ENCODE data around the gene R3HDM4.
"Not testable (repeated sequence)": the region's sequence is repeated elsewhere in the genome, so short reads cannot be mapped to it uniquely, and the experiment has no call there.

The R3HDM4 gene

DNA sequence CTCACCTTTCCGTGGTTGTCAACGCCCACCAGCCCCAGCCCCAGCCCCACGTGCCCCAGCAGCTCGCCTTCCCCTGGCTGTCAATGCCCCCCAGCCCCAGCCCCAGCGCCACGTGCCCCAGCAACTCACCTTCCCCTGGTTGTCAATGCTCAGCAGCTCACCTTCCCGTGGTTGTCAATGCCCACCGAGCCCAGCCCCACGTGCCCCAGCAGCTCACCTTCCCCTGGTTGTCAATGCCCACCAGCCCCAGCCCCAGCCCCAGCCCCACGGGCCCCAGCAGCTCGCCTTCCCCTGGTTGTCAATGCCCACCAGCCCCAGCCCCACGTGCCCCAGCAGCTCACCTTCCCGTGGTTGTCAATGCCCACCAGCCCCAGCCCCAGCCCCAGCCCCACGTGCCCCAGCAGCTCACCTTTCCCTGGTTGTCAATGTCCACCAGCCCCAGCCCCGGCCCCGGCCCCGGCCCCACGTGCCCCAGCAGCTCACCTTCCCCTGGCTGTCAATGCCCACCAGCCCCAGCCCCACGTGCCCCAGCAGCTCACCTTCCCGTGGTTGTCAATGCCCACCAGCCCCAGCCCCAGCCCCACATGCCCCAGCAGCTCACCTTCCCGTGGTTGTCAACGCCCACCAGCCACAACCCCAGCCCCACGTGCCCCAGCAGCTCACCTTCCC lies 34.9 kb downstream of the R3HDM4 start:
- peak; percentile 93 for FAIRE-seq
- not testable (repeated sequence) for DNase-seq (ENCODE audit: low spot score)

DNA sequence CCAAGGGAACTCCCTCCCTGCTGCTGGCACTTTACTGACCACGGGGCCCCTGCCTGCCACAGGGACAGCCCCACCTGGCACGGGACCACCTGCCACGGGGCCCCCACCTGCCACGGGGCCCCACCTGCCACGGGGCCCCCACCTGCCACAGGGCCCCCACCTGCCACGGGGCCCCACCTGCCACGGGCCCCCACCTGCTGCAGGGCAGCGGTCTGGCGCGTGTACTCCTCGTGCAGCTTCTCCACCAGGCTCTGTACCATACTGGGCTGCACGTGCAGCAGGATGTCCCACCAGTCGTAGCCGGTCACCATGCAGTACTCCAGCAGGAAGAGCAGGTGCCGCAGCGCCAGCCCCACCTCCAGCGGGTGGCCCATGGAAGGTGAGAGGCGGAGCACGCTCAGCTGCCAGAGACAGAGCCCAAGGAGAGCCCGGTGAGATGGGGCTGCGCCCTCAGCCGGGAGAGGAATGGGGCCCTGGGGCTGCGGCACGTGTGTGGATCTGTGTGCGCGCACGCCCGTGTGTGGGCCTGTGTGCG lies 36.2 kb downstream of the R3HDM4 start:
- DNase-seq (ENCODE audit: low spot score) (no peak), FAIRE-seq (no peak)

DNA sequence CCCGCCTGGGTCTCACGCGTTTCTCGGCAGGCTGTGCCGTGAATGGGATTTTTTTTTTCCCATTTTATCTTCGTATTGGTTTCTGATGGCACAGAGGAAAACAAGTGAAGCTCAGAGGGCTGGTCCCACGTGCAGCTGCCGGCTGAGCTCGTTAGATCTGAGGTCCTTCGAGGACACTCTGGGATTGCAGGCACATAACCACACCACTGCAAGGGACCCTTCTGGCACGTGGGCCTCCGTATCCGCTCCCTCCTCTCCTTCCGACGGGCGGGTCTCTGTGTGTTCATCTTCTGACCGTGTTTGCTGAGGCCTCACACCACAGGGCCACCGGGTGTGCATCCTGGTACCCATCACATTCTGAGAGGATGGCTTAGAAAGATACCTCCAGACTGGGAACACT lies 36.9 kb downstream of the R3HDM4 start:
- FAIRE-seq = no peak
- no peak for DNase-seq (ENCODE audit: low spot score)

DNA sequence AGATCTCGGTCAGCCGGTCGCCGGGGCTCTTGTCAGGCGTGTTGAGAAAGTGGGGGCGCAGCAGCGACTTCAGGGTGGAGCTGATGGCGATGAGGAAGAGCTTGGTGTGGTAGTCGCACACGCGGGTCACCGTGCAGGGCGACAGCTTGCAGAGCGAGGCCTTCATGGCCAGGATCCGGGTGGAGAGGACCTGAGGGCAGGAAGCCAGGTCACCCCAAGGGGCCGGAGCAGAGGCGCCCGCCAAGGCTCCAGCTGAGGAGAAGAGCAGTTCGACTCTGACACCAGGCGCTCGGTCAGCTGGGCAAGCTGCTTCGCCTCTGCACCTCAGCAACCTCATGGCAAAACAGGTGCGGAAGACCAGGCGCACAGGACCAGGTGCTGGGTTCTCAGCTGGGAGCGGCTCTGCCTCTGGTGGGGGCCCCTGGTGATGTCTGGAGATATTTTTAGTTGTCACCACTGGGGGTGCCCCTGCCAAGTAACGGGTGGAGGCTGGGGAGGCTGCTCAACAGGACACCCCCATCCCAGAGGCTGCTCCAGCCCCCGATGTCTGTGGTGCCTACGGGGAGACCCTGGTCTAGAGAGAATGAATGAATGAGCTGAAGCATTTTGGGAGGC lies 37.6 kb downstream of the R3HDM4 start:
- no peak for DNase-seq (ENCODE audit: low spot score)
- FAIRE-seq = no peak

DNA sequence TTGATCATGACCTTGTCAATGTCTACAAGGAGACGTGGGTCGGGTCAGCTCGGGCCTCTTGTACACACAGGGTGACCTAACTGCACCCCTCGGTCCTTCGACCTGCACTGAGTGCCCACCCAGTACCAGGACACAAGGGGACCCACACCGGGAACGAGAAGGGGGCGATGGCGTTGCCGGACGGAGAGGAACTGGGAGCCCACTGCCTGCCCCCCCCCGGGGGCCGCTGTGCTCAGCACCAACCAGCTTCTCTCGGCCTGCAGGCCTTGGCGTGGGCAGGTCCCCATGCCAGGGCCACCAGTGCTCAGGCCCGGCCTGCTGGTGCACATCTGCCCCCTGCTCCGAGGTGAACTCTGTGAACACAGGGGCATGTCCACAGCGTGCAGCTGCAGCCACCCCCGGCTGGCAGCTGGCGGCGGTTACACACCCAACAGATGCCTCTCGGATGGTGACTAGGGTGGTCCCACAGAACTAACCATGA lies 39.4 kb downstream of the R3HDM4 start:
- no peak for FAIRE-seq

DNA sequence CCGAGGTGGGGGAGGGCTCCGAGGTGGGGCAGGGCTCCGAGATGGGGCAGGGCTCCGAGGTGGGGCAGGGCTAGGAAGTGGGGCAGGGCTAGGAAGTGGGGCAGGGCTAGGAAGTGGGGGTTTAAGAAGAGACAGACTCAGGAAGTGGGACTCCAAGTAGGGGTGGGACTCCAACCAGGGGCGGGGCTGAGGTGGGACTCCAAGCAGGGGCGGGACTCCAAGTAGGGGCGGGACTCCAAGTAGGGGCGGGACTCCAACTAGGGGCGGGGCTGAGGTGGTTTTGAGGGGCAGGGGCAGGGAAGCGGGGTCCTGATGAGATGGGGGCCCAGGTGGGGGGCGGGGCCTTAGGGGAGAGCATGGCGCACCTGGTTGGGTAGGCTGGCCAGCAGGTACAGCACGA lies 39.9 kb downstream of the R3HDM4 start:
- FAIRE-seq = no peak
- DNase-seq (ENCODE audit: low spot score) = no peak

More for the DNA sequence above, 39.4 kb downstream of the R3HDM4 start:
- DNase-seq (ENCODE audit: low spot score) = no peak

DNA sequence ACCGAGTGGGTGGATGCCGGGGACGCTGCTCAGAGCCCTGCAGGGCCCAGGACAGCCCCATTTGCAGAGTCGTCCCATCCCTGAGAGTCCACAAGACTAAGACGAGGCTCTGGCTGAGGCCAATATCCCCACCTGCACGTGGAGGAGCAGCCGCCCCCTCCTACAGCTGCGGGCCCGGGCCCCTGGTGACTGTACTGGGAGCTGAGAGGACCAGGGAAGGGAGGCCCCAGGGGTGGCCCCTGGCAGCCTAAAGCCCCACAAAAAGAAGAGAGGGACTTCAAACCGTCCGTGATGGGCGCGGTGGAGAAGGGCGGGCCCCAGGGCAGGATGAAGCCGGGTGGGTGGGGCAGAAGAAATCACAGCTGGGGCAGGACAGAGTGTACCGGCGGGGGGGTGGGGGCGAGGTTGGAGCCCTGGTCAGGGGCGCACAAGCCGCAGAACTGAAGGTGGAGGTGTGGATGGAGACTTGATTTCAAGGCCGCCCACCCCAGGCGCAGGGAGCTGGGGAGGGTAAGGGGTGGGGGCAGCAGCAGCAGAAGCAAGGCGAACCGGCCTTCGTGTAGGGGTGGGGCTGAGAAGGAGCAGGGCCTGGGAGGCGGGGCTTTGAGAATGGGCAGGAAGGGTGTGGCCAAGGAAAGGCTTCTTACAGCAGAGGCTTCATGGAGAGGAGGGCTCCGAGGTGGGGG lies 40.6 kb downstream of the R3HDM4 start:
- DNase-seq (ENCODE audit: low spot score) (peak; percentile 59), FAIRE-seq (no peak)

DNA sequence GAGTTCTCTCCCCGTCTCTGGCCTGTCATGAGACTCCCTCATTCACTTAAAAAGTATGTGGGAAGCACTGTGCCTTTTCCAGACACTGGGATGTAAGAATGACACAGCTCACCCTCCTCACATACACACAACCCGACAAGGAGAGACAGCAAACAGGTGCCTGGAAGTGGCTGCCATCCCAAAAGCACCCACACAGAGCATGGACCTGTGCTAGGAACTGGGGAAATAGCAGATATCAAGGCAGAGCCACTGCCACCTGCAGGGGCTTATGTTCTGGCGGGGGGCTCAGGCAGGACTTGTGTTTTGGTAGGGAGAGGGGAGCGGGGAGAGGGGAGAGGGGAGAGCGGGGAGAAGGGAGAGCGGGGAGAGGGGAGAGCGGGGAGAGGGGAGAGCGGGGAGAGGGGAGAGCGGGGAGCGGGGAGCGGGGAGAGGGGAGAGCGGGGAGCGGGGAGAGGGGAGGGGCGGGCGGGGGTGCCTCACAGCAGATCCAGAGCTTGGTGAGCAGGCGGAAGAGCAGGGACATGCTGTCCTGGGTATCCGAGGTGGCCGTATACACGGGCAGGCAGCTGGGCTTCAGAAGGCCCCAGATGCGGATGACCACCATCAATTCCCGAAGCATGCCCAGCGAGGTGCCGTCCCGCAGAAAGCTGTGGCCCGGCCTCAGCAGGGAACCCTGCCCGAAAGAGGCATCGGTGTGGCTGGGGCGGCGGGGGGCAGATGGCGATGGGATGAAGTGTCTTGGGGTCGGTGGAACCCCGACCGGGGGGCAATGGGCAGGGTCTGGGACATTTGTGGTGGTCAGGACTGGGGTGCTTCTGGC lies 41.4 kb downstream of the R3HDM4 start:
- peak; percentile 62 for DNase-seq (ENCODE audit: low spot score)
- FAIRE-seq = no peak

DNA sequence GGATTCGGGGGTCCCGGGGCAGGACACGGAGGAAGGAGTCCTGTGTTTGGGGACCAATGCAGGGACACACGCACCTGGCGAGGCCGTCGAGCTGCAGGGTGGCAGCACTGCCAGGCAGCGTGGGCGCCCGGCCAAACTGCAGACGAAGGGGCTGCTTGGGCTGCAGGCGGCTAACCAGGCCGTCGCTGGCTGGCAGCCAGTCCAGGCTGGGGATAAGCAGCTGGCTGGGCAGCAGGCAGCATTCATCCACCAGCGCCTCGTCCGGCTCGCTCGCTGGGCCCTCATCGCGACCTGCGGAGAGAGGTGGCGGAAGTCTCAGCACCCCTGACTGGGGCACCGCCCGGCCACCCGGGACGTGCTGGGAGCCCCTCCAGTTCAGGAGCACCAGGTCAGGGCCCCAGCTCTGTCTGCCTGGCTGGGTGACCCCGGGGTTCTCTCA lies 42.0 kb downstream of the R3HDM4 start:
- DNase-seq (ENCODE audit: low spot score) (no peak), FAIRE-seq (no peak)

DNA sequence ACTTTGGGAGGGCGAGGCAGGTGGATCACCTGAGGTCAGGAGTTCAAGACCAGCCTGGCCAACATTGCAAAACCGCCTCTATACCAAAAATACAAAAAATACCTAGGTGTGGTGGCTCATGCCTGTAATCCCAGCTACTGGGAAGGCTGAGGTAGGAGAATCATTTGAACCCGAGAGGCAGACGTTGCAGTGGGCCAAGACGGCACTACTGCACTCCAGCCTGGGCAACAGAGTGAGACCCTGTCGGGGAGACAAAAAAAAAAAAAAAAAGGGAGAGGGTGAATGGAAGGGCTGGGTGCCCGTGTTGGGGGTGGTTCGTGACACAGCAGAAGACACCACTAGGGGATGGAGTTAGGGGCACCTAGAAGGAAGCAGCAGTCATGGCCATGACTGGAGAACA lies 42.7 kb downstream of the R3HDM4 start:
- no peak for FAIRE-seq
- DNase-seq (ENCODE audit: low spot score) = no peak

DNA sequence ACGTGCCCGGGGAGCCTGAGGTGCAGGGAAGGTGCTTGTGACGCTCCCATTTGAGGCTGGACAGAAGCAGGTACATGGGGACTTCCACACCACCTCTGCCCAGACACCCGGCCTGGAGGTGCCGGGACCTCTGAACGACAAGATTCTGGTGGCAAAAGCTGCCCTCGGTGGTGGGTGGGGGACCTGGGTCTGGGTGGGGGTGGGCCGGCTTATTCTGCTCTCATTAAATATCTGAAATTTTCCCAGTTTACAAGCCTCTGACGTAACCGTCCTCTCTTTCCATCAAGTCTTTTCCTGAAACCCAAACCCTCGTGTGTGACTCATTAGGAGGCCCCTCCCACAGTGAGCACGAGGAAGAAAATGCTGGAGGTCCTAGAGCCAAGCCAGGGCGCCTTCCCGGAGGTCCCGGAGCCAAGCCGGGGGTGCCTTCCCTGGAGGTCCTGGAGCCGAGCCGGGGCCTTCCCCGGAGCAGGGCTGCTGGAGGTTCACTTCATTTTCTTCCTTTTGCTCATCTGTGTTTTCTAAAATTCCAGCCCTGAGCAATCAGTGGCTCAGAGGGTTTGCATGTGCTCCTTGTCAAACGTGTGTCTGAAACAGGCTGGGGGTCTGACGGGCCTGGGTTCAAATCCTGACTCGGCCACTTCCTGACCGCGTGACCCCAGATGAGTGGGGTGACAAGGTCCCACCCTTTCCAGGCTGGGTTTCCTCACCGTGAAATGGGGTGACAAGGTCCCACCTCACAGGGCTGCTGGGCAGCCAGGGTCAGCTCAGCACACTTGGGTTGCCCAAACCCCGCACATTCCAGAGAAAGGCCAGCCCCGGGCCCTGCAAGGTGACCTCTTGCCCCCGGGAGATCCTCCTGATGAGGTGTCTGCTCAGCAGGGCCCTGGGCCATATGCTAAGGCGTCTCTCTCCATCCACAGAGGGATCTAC lies 43.5 kb downstream of the R3HDM4 start:
- DNase-seq (ENCODE audit: low spot score) (peak; percentile 66), FAIRE-seq (no peak)

DNA sequence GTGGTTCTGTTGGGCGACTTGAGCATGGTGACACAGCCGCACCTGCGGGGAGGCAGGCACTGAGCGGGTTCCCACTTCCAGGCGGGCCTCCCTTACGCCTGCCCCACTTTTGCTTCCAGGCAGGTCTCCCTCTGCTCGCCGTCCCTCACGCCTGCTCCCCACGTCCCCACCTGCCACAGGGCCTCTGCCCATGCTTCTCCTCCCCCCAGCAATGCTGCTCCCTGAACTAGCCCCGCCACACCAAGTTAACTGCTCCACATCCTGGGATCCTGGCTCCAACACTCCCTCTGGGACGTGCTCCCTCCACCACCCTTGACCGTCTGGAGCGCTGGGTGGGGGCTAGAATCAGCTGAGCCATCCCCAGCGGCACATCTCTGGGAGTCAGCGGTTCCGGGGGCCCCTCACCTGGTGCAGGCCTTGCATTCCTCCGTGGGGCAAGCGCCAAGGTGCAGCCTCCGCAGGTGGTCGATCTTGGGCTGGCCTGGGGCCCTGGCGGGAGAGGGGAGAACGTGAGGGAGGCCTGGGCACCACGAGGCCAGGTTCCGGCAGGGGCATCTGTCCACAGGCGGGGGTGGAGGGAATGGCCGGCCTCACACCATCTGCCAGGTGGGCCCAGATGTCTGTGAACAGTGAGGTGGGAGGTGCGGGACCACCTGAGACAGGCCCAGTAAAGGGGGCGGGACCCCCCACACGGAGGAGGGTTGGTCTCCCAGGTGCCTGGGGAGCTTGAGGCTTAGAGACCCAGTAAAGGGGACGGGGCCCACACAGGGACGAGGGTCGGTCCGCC lies 44.4 kb downstream of the R3HDM4 start:
- no peak for DNase-seq (ENCODE audit: low spot score)
- FAIRE-seq = no peak

DNA sequence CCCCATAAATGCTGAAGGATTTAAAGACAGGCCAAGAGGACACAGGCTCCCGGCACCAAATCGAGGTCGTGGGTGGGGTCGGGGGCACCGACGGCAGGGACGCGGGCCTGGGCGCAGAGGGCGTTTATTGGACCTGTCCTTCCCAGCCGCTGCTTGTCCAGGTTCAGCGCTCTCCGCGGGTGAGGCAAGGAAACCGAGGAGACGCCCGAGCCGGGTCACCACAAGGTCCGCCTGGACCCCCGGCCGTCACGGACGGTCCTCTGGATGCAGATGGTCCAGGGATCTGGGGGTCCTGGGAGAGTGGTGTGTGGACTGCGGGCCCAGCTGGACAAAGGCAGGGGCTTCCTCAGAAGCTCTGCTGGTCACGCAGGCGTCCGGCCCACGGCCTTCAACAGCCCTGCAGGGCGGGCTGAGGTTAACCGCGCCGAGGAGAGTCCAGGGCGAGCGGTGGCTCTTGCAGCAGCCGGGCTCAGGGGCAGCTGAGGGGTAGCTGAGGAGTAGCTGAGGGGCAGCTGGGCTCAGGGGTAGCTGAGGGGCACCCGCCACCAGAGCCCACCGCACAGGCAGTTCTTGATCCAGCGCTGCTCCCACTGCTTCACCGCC lies 45.1 kb downstream of the R3HDM4 start:
- DNase-seq (ENCODE audit: low spot score) = no peak
- FAIRE-seq = no peak

DNA sequence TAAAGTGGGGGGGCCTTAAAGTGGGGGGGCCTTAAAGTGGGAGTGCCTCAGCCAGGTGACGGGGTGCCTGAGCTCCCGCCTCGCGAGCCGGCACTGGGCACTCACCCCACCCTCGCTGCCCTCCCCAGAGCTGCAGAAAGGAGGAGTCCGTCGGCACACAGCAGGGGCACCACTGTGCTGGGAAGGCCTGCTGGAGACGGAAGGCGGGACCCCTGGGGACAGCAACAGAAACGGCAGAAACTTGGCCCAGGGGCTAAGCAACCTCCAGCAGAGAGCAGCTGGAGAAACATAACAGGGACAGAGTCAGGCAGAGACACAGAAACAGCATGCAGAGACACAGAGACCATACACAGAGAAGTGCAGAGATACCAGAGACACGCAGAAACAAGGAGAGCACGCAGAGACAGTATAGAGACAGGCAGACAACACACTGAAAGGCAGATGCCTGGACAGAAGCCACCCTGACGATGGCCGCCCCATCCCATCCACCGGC lies 45.7 kb downstream of the R3HDM4 start:
- FAIRE-seq = no peak
- no peak for DNase-seq (ENCODE audit: low spot score)

DNA sequence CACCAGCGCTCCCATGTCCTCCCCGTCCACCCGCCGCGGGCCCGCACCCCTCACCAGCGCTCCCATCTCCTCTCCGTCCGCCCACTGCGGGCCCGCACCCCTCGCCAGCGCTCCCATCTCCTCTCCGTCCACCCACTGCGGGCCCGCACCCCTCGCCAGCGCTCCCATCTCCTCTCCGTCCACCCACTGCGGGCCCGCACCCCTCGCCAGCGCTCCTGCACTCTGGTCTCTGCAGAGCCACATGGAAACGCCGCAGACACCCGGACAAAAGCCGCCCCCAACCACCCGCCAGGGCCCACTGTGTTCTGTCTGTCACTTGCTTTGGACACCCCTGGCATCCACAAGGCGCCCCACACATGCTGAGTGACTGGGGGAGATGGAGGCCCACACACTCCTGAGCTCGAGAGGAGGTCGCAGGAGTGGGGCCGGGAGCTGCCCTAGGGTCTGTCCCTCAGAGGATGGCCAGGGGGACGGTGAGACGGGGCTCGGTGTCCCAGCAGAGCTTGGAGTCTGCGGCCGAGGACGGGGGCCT lies 46.2 kb downstream of the R3HDM4 start:
- no peak for FAIRE-seq
- DNase-seq (ENCODE audit: low spot score) = no peak

DNA sequence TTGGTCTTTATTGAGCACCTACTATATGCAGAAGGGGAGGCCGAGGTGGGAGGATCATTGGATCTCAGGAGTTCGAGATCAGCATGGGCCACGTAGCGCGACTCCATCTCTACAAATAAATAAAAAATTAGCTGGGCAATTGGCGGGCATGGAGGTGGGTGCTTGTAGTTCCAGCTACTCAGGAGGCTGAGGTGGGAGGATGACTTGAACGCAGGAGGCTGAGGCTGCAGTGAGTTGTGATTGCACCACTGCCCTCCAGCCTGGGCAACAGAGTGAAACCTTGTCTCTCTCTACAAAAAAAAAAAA lies 49.8 kb downstream of the R3HDM4 start:
- no peak for DNase-seq (ENCODE audit: low spot score)
- FAIRE-seq = no peak

DNA sequence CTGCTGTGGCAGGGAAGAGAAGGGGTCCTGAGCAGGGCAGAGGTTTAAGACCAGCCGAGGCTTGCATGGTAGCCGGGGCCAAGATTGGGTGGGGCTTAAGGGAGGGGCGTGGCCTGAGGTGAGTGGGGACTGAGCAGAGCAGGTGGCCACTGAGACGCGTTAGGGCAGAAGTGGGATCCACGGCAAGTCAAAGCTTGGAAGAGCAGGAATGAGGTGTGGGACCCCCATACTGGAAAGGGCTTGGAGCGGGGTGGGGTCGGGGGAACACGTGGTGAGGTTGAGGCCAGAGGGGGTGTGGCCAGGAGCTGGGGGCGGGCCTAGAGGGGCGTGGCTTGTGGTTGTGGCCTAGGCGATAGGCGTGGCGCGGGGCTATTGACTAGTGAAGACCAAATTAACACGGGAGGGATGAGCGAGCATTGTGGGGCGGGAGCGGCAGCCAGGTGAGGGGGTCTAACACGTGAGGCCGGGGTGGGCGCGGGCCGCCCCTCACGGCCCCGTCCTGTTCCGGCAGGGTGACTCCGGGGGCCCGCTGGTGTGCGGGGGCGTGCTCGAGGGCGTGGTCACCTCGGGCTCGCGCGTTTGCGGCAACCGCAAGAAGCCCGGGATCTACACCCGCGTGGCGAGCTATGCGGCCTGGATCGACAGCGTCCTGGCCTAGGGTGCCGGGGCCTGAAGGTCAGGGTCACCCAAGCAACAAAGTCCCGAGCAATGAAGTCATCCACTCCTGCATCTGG lies 50.3 kb downstream of the R3HDM4 start:
- FAIRE-seq (no peak), DNase-seq (ENCODE audit: low spot score) (peak; percentile 21)
